ENCODE measurements around the gene PRIM2.

DNA sequence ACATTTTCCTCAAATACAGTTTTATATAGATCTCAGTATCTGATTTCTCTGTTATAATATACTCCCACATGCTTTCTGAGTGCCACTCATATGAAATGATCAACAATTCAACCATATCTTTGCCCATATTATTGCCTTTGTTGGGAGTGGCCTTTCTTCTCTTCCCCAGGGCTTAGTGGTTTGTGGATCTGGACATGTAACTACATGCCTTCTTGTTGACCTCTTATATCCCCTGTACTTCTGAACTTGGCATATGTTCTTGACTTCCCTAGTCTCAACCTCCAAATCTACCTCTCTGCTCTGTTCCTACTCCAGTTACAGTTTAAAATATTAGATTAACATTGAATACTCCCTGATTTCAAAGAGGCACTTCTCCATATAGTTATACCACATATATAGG is 34.3 kb upstream of the PRIM2 start:
- TF ChIP-seq MAFF (IDR thresholded peaks at IDR 0.05; ENCODE audit: low read length): no peak
- no peak for TF ChIP-seq TFAM (CRISPR knock-in tag; conservative IDR thresholded peaks at IDR 0.05)
